GM18951 (cell line): ENCODE measurements around the gene AKT3.

Source experiments
- POLR2A ChIP-seq: IDR thresholded peaks from 4 replicates; pipeline ENCODE4 v1.6.1; 2011; ENCODE audit warnings: mild to moderate bottlenecking; ENCODE audit not compliant: insufficient read length, insufficient read depth; ENCODE audit errors: extremely low read depth
- in situ Hi-C: fragments of 300-500 bp; cut with MboI; formaldehyde crosslinking; loops from one replicate; pipeline ENCODE4 v1.12.0; 2022; ENCODE audit warnings: low sequenced_read_pairs, mixed read lengths, inconsistent platforms; ENCODE audit not compliant: unreplicated experiment

AKT3 gene

DNA sequence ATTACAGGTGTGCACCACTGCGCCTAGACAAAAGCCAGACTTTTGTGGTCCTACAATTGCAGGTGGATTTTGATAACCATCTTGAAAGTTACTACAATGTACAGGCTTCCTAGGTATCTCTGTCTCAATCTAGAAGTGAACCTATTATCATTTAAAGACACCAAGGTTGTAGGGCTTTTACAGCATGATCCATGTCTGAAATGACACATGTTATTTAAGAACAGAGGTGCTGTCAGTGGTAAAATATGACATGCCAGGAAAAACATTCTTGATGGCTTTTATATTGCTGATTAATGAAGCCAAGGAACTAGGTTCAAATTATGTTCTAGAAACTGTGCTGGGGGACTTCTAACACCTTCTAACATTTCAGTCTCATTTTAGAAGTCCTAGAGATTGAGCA lies 341.1 kb downstream of the AKT3 start:
- in situ Hi-C loops, result no loop called here
- TF ChIP-seq POLR2A, result no peak

DNA sequence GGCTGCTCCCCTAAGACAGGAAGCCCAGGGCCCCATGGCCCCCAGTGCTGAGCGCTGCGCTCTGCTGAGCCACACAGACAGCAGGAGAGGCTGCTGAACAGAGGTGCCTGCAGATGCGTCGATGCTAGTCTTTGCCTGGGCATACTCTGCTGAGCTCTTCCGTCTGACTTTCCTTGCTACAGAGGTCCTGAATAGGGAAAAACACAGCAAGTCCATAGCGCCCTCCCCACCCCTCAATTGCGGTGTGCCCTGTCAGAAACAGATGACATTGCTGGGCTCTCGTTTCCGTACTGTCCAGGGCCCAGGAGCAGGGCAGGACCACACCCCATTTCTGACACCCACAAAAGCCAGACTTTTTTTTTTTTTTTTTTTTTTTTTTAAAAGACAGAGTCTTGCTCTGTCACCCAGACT lies 341.7 kb downstream of the AKT3 start:
- in situ Hi-C loops, result no loop called here
- no peak for TF ChIP-seq POLR2A

DNA sequence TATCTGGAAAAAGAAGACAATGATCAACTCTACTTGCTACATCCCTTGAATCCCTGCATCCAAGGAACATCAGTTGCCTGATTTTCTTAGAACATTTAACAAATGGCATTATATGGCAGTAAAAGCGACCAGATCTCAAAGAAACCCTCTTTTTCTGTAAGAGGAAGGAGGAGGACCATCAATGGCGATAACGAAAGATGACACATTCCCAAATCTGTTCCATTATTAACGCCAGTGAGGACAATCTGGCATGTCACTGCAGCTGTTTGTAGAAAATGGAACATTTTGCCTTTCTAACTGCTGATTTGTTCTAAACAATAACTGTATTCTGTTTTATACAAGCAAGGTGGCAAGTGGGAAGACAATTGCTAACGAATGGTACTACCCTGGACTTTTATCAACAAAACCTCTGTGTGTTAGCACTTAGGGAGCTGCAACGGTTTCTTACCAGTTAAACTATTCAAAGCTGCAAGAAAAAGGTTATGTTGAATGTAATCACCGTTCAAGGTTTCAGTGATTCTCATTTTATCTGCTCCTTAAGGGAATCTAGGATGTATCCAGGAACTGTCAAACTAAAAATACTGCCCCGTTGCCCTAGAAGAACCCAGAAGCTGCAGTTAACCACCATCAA lies 342.3 kb downstream of the AKT3 start:
- in situ Hi-C loops, result no loop called here
- no peak for TF ChIP-seq POLR2A

DNA sequence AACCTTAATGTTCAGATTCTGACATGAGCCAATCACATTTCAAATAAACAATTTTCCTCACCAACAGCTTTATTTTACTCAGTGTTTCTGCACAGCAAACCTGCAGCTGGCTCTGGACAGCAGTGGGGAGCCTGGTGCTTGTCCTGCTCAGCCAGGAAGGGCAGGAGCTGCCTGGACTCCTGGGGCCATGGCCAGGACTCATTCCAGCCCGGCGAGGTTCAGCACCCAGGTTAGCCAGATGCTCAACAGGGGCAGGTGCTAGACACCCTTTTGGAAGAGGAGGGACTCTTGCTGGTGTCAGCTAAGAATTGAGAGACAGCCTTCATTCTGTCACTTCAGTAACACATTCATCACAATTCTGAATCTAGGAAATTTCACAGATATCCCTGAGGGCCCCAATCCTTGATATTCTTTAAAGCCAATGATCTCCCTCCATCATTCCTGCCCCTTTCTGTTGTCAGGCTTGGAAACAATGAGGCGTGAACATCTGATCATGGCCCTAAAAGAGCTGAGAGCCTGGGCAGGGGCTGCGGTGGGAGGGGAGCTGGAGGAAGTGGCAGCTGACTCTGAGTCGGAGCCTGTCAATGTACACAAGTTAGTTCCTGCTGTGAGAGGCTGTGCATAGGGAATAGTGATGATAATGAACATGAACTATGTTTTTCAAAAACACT lies 342.9 kb downstream of the AKT3 start:
- in situ Hi-C loops, result no loop called here
- TF ChIP-seq POLR2A, result no peak

DNA sequence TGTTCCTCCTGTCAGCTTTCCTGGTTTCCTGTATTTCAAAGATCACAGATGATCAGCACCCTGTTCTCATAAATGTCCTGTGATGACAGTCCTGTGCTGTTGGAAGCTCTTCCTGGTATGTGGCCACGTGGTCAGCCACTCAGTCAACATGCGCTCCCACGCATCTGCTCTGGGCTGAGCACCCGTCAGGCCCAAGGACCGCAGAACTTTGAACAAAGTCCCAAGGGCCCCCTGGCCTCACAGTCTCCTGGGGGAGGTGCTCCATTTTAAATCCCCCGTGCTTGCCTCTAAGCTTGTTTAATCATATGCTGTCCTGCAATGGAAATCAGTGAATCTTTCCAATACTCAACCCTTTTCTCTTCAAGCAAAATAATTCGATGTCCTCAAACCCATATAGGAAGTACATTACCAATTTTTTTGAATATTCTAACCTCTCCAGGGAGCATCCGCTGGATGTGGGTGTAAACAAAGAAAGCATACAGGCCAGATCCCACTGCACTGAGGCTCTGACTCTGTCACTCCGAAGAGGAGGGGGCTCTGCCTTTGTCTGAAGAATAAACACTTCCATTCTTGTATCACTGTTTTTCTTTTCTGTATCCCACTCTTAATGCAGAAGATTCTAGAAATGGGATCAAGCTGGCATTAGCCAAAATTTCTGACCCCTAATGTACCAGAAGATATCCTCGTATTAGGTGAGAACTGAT lies 343.9 kb downstream of the AKT3 start:
- TF ChIP-seq POLR2A, result no peak
- in situ Hi-C loops, result no loop called here

DNA sequence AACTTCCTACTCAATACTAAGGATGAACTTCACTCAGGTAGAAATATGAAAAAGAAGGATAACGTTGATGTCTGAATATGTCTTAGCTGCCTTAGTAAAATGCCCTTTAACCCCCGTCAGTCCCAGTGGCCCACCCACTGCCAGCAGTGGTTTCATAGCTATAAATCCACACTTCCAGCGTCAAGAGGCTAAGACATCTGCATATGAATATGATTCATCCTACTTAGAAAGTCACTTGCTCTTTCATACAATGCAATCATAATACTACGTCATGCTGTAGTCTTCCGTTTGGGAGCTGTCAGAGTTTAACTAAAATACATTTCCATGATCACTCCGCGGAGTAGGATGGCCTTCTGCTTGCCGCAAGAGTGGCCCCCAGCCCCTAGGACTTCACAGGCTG lies 346.9 kb downstream of the AKT3 start:
- in situ Hi-C loops, result no loop called here
- no peak for TF ChIP-seq POLR2A

DNA sequence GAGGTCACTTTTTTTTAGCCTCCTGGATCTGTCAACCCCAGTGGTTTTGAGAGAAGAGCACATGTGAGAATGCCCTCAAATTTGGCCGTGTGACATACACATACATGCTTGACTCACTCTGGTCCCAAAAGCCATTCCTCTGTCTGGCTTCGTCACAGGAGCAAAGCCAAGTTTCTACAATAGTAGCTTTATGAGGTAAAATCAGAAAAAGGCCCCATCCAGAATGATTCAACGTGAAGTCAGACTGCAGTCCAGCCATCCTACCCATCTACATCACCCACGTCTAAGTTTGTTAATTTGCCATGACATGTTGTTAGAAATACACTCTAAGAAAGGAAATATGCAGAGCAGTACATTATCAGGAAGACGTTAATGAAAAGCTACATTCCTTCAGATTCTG lies 349.0 kb downstream of the AKT3 start:
- in situ Hi-C loops, result no loop called here
- TF ChIP-seq POLR2A, result no peak

DNA sequence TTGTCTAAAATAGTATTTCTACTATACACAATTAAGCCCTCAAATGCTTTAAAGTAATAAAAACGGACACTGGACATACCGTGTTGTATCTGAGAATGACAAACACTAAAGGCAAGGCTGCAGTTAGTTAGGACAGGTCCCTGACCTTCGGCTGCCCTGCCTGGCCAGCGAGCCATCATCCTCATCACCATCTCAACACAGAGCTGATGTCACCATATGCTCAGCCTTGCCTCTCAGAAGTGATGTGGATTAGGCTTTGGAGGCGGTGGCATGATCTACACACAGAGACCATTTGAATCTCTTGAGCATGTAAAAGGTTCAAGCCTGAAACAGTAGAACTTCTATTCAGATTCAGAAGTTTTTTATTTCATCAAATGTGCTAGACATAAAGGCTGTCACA lies 349.5 kb downstream of the AKT3 start:
- TF ChIP-seq POLR2A, result no peak
- in situ Hi-C loops, result no loop called here

DNA sequence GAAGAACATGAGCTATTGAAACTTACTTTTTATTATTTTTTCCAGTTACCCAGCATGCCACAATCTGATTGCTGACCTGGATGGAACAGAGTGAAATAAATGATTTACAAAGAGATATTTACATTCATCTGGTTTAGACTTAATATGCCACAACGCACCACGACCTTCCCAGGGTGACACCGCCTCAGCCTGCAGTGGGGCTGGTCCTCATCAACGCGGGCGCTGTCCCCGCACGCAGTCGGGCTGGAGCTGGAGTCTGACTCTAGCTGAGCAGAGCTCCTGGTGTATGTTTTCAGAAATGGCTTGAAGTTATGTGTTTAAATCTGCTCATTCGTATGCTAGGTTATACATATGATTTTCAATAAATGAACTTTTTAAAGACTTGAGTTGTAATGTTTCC lies 350.3 kb downstream of the AKT3 start:
- no peak for TF ChIP-seq POLR2A
- in situ Hi-C loops, result no loop called here

DNA sequence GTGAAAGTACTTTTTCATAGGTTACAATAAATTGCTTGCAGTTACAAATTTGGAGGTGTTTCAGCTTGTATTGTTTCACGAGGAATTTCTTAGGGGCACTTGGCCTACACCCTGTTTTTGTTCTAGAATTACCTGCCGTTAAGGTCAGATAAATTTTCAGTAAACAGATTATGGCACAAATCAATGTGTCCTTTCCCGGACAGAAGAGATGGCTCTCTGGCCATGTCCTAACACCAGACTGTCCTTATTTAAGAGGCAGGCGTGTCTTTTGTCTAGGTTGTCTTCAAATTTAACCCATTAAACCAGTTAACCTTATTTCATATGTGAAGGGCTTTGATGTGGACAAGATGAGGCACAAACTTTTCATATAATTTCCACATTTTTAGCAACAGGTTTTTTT lies 350.8 kb downstream of the AKT3 start:
- no peak for TF ChIP-seq POLR2A
- in situ Hi-C loops, result no loop called here

DNA sequence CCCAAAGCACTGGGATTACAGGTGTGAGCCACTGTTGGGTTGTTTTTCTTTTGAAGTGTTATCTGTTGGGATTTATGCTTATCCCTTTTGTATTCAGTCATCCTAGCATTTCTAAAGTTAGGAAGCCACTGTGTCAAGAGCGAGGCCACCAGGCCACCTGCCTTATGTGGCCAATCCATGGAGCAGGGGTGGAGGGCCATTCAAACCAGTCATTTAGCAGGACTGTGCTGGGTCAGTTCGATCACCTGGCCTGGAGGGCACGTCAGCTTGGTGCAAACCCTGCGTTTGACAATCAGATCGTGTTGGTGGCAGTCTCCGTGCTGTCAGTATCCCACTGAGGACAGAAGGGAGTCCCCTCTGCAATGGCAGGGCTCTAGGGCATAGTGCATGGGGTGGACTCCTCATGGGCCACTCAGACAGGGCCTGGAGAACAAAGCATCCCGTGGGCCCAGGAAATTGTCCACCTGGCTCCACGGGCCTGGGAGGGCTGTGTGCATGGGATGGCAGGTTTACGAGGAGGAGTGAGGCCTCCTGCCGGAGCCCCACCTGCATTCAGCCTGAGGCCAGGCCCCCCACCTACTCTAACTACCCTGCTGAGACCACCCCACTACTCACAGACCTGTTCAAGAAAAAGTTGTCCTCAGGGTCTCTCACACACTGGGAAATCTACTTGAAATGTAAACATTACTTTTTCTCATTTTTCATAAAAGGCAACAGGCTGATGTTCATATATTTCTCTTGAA lies 351.9 kb downstream of the AKT3 start:
- in situ Hi-C loops, result no loop called here
- TF ChIP-seq POLR2A, result no peak

DNA sequence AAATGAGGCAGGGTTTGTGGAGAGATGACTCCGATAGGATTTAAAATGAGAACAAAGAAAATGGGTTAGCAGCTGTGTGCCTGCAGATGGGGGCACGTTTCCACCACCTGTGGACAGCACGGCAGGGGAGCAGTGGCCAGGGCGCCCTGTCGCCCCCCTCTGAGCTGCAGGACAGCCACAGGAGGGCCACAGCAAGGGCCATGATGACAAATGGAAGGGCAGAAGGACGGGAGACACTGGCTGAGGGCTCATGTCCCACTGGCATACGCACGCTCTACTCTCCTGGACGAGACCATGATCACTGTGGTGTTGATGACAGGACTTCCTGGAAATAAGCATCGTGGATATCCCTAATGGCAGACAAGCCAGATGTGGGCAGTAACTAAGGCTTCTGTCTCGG lies 353.2 kb downstream of the AKT3 start:
- TF ChIP-seq POLR2A, result no peak
- in situ Hi-C loops, result no loop called here

DNA sequence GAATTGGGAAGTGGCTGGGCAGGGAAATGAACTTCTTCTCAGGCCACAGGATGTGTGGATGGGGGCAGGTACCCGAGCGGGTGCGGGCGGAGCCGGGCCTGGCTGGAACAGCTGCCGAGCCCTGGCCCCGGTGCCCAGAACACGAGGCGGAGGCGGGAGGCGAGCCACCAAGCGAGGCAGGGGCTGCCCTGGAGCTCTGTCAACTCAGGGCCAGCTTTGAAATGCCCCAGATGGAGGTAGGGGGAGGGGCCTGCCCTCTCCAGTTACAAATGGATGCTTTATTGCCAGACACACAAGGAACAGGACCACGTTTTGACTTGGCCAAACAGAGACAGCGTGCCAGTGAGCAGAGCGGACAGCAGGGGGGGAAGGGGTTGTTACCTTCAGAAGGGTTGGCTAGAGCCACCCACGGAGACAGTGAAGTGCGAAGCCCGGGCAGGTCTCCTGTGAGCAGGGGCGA lies 353.8 kb downstream of the AKT3 start:
- in situ Hi-C loops, result no loop called here
- no peak for TF ChIP-seq POLR2A

DNA sequence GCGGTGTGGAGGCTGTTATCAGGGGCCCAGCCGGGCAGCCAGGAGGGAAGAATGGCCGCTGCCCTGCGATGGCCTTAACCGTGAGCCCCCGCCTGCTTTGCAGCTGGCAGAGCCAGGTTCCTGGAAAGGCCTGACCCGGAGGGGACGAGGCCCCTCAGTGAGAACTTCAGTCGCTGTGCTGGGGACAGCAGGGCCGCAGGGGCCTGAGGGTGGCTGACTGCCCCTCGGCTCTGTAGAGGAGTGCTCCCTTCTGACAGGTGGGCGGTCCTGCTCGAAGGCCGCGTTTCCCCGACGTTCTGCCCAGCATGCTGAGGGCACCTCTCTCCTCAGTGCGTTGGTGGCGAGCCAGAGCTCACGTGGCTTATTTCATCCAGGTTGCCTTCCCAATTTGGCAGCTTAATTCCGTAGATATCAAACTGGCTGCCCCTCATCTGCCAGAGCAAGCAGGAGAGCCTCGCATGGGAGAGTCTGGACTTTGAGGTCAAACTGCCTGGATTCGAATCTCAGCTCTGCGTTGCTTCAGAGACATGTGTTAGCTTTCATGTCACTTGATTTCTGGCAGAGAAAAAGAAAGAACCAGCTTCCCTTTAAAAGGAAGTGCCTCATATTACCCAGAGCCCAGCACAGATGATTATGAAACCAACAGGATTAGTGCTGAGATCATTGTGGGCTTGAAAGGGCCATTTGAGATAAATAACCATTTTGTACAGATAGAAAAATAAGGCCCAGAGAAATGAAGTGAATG lies 354.4 kb downstream of the AKT3 start:
- in situ Hi-C loops, result no loop called here
- no peak for TF ChIP-seq POLR2A
